Activated gamma-delta T cell treated with Interleukin-2 at 50 U/mL for 16 hours (primary cell): ENCODE data around the gene PKNOX1.
"Not testable (repeated sequence)": the region's sequence is repeated elsewhere in the genome, so short reads cannot be mapped to it uniquely, and the experiment has no call there.

Experiments
- DNase-seq: peaks from one replicate; pipeline ENCODE4 v3.0.0-alpha.2; 2020

Gene PKNOX1

DNA sequence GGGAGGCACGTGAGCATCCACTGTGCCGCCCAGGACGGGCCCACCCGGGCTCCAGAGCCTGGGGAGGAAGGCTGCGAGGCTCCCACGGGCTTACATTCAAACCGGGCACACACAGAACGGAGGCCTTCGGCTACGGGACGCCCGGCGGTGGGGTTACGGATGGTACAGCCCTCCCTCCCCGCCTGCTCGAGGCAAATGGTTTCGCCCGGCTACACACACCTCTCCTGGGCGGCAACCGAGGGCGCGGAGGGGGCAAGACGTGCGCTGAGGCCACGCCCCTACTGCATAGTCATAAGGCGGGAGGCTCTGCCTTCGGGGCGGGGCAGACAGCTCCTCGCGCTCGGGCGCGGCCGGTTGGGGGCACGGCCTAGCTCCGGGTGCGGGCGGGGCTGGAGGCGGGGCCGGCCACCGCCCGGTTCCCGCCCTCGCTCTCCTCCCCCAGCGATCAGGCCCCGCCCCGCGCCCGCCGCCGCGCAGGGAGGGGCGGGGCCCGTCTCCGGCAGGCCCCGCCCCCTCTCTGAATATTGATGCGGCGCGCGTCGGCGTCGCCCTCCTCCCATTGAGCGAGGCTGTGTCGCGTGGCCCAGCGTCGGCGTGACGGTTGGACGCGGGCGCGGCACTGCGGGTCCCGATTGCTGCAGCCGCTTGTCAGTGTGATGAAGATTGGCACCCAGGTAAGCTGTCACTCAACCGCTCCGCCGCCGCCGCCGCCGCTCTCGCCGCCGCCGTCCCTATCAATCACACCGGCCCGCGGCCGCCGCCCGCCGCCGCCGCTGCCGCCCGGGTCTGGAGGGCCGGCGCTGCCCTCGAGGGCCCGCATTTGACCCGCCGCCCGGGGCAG lies at the start of gene PKNOX1:
TSS of gene PKNOX1 (plus strand) at position 572 of the 841 bp plus-strand sequence. CDS start 29,820 bp downstream, outside the sequence.
- DNase-seq, result peak; percentile 99

- DNase-seq, result no peak
Measured at GRCh38 chr21:42925114-42925926, 49.0 kb upstream of the PKNOX1 start, which contains the start of gene ERVH48-1. TSS of gene ERVH48-1 (minus strand) at chr21:42925630. CDS start at chr21:42919006, 6,624 bp downstream.

GRCh38 chr21:42927474-42928200 lies 46.7 kb upstream of the PKNOX1 start:
- DNase-seq, result not testable (repeated sequence)

GRCh38 chr21:42929969-42930368 lies 44.4 kb upstream of the PKNOX1 start:
- DNase-seq, result no peak

DNA sequence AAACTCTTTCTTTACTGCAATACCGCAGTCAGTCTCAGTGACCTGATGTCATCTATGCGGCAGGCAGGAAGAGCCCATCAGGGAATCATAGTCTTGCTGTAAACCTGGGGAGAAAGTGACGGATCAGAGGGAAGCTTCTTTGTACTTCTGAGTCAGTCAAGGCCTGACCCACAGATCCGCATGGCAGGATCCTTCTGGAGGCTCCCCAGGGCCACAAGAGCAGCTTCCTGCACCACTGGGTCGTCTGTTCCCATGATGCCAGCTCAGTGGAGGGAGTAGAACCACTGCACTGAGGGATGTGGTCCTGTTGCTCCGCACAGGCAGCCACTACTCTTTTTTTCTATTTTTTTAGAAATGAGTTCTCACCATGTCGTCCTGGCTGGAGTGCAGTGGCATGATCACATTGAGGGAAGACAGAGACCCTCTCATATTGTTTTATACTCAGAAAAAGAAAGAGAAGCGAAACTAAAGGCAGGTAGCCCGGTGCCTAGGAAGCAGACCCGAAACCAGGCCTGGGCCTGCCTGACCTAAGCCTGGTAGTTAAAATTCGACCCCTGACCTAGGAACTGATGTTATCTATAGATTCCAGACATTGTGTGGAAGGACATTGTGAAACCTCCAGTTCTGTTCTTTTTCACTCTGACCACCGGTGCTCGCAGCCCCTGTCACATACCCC lies 42.7 kb upstream of the PKNOX1 start:
- DNase-seq, result no peak

DNA sequence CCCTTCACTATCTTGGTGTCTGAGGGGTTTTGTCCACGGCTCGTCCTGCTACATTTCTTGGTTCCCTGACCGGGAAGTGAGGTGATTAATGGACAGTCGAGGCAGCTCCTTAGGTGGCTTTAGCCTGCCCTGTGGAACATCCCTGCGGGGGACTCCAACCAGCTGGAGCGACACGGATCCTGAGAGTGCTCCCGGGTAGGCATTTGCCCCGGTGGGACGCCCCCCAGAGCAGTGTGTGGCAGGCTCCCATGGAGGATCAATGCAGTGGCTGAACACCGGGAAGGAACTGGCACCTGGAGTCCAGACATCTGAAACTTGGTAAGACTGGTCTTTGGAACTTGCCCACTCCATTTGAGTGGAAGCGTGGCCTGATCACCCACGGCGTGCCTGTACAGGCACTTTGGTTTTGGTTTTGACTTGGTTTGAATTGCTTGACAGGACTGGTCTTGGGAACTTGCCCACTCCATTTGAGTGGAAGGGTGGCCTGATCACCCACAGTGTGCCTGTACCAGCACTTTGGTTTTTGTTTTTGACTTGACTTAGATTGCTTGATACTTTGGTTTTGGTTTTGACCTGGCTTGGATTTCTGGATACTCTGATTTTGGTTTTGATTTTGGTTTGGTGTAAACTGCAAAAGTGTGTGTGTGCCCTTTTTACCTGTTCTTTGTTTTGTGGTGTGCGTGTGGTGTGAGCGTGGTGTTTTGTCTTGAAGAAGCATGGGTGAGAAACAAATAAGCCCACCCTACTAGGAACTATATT lies 41.8 kb upstream of the PKNOX1 start:
- not testable (repeated sequence) for DNase-seq

- not testable (repeated sequence) for DNase-seq
Measured at GRCh38 chr21:42933137-42933970, 41.0 kb upstream of the PKNOX1 start.

- DNase-seq, result not testable (repeated sequence)
Measured at GRCh38 chr21:42933973-42934372, 40.4 kb upstream of the PKNOX1 start.

GRCh38 chr21:42936360-42936759 lies 38.0 kb upstream of the PKNOX1 start:
- DNase-seq, result not testable (repeated sequence)

GRCh38 chr21:42937034-42937940 lies 37.1 kb upstream of the PKNOX1 start:
- DNase-seq, result not testable (repeated sequence)

GRCh38 chr21:42937960-42938605 lies 36.3 kb upstream of the PKNOX1 start:
- DNase-seq, result no peak

- DNase-seq, result not testable (repeated sequence)
Measured at GRCh38 chr21:42938606-42938995, 35.8 kb upstream of the PKNOX1 start.

GRCh38 chr21:42939582-42940413 lies 34.6 kb upstream of the PKNOX1 start:
- no peak for DNase-seq

GRCh38 chr21:42941696-42942085 lies 32.7 kb upstream of the PKNOX1 start:
- DNase-seq, result no peak

- no peak for DNase-seq
Measured at GRCh38 chr21:42942244-42942643, 32.1 kb upstream of the PKNOX1 start.

GRCh38 chr21:42949094-42949755 lies 25.1 kb upstream of the PKNOX1 start:
- DNase-seq, result not testable (repeated sequence)

- DNase-seq, result not testable (repeated sequence)
Measured at GRCh38 chr21:42951193-42951592, 23.2 kb upstream of the PKNOX1 start.
